ENCODE results near the gene B3GNT8. TPM values are rescaled to one million over a fixed set of nuclear protein-coding genes. Genes with fewer than 3 reads are reported as not detected.

B3GNT8 gene
- polyA plus RNA-seq, 1 donor from 2014 or later: not detected

Small RNAs within 50 kb of the gene (small RNA-seq; reads per million reads assigned to genes)
- 0 reads per million in 3 experiments for gene RF00017

Other genes starting within 250 kb of the B3GNT8 start
- gene CYP2S1, start 234.2 kb downstream of the B3GNT8 start, polyA plus RNA-seq: not detected in 2 replicates
- 0.10 TPM in 1 of 2 replicates, not detected in the other for gene AXL, start 208.2 kb downstream of the B3GNT8 start, polyA plus RNA-seq
- 34.6 and 38.3 TPM in 2 replicates for gene HNRNPUL1, start 163.0 kb downstream of the B3GNT8 start, polyA plus RNA-seq
- gene CCDC97, start 117.2 kb downstream of the B3GNT8 start, polyA plus RNA-seq: 4.9 and 5.5 TPM in 2 replicates
- gene TGFB1, start 73.5 kb downstream of the B3GNT8 start, polyA plus RNA-seq: 0.10 TPM in 1 of 2 replicates, not detected in the other
- 13.2 and 15.9 TPM in 2 replicates for gene B9D2, start 63.2 kb downstream of the B3GNT8 start, polyA plus RNA-seq
- 22.1 and 24.4 TPM in 2 replicates for gene TMEM91, start 50.8 kb downstream of the B3GNT8 start, polyA plus RNA-seq
- gene EXOSC5, start 30.0 kb downstream of the B3GNT8 start, polyA plus RNA-seq: 42.0 and 45.2 TPM in 2 replicates
- 51.2 and 51.9 TPM in 2 replicates for gene BCKDHA, start 29.6 kb downstream of the B3GNT8 start, polyA plus RNA-seq
- 59.8 and 62.2 TPM in 2 replicates for gene DMAC2, start 12.5 kb upstream of the B3GNT8 start, polyA plus RNA-seq
- not detected in 2 replicates for gene ERICH4, start 15.8 kb upstream of the B3GNT8 start, polyA plus RNA-seq
- 0.90 and 2.9 TPM in 2 replicates for gene CEACAM21, start 148.8 kb upstream of the B3GNT8 start, polyA plus RNA-seq
- not detected in 2 replicates for gene CEACAM4, start 199.7 kb upstream of the B3GNT8 start, polyA plus RNA-seq

All from neural cell (in vitro differentiated cells).